ENCODE measurements around the gene RPL37A.

Gene RPL37A

GRCh38 chr2:216491793-216492596 is 6.6 kb upstream of the RPL37A start:
- DNase-seq = peak; percentile 54

GRCh38 chr2:216492597-216493333 is 5.9 kb upstream of the RPL37A start:
- peak; percentile 97 for DNase-seq

GRCh38 chr2:216493334-216493685 is 5.3 kb upstream of the RPL37A start:
- no peak for DNase-seq

- DNase-seq = no peak
Measured at GRCh38 chr2:216495656-216496055, 3.0 kb upstream of the RPL37A start.

GRCh38 chr2:216497382-216498069 is 1.1 kb upstream of the RPL37A start:
- no peak for DNase-seq

- DNase-seq = peak; percentile 45
Measured at GRCh38 chr2:216498070-216498378, 620 bp upstream of the RPL37A start.

GRCh38 chr2:216499641-216500218 is 1.1 kb downstream of the RPL37A start:
- no peak for DNase-seq

- no peak for DNase-seq
Measured at GRCh38 chr2:216500572-216500971, 1.9 kb downstream of the RPL37A start.

GRCh38 chr2:216501854-216502253 is 3.2 kb downstream of the RPL37A start:
- DNase-seq = no peak

- no peak for DNase-seq
Measured at GRCh38 chr2:216502381-216503158, 3.9 kb downstream of the RPL37A start.

- DNase-seq = no peak
Measured at GRCh38 chr2:216503159-216503629, 4.5 kb downstream of the RPL37A start.

- no peak for DNase-seq
Measured at GRCh38 chr2:216503697-216504375, 5.2 kb downstream of the RPL37A start.

- no peak for DNase-seq
Measured at GRCh38 chr2:216504376-216504762, 5.7 kb downstream of the RPL37A start.

- no peak for DNase-seq
Measured at GRCh38 chr2:216505133-216506106, 6.8 kb downstream of the RPL37A start.

GRCh38 chr2:216507220-216508160 is 8.8 kb downstream of the RPL37A start:
- DNase-seq = no peak

GRCh38 chr2:216508229-216508628 is 9.6 kb downstream of the RPL37A start:
- no peak for DNase-seq

- peak; percentile 71 for DNase-seq
Measured at GRCh38 chr2:216516730-216517350, 18.2 kb downstream of the RPL37A start.

- DNase-seq = no peak
Measured at GRCh38 chr2:216517447-216518225, 19.0 kb downstream of the RPL37A start.

Measured in kidney glomerular epithelial cell (primary cell).